Tibial nerve (tissue), 4 donors: ENCODE data around the gene CDK5. TPM values are rescaled to one million over a fixed set of nuclear protein-coding genes. Genes with fewer than 3 reads are reported as not detected.

Experiments
- DNase-seq, 2 donors: peaks; one replicate each; pipeline ENCODE4 v3.0.0-alpha.2; 2019; ENCODE audit warnings: low spot score in 2 of 2
- H3K27ac ChIP-seq, 4 donors: fragments of 200-600 bp; sonication (generic) in 3 of 4; one replicate each; pipeline ENCODE4 v1.5.1; 2017 to 2019; ENCODE audit warnings: mild to moderate bottlenecking in 1 of 4
- H3K27me3 ChIP-seq, 2 donors: fragments of 200-600 bp; sonication (generic) in 1 of 2; one replicate each; pipeline versions ENCODE4 v1.5.1 to v1.6.0; 2017 to 2019
- H3K36me3 ChIP-seq, 3 donors: fragments of 200-600 bp; sonication (generic); one replicate each; pipeline ENCODE4 v1.5.1; 2018 to 2019
- H3K4me1 ChIP-seq, 4 donors: fragments of 200-600 bp; sonication (generic) in 3 of 4; one replicate each; pipeline ENCODE4 v1.5.1; 2017 to 2019
- H3K4me3 ChIP-seq, 4 donors: fragments of 200-600 bp; sonication (generic) in 3 of 4; one replicate each; pipeline ENCODE4 v1.5.1; 2017 to 2019; ENCODE audit warnings: mild to moderate bottlenecking in 1 of 4, moderate library complexity in 1 of 4
- H3K9me3 ChIP-seq, 4 donors: fragments of 200-600 bp; sonication (generic) in 3 of 4; one replicate each; pipeline ENCODE4 v1.5.1; 2017 to 2019
- EP300 ChIP-seq, 2 donors: sonication (generic); formaldehyde crosslinking; IDR thresholded peaks; one replicate each; pipeline ENCODE4 v1.6.1; 2017; ENCODE audit warnings: antibody characterized with exemption in 2 of 2, mild to moderate bottlenecking in 1 of 2
- POLR2A ChIP-seq, 2 donors: fragments of 450-650 bp; IDR thresholded peaks; one replicate each; pipeline ENCODE4 v1.6.1; 2017; ENCODE audit warnings: antibody characterized with exemption in 2 of 2, mild to moderate bottlenecking in 2 of 2, moderate library complexity in 2 of 2
- WGBS, 2 donors: methylation state at CpG; one replicate each; pipeline ENCODE4 v1.1.5; 2018; 5-methylcytosine and 5-hydroxymethylcytosine counted together
- total RNA-seq, 4 donors: library from RNA; depleted of rRNA; stranded (reverse); fragments of >200 nt; gene quantifications; one replicate each; pipeline ENCODE4 v1.1.0, GENCODE V29; 2016
- TF ChIP-seq, protein P1 (sequence below), 5 experiments: fragments of 200-600 bp in 3 of 5; fragments of 450-650 bp in 2 of 5; sonication (generic) in 3 of 5; IDR thresholded peaks; one replicate each; pipeline ENCODE4 v1.5.1; 2016 to 2019; ENCODE audit warnings: antibody characterized with exemption in 5 of 5, mild to moderate bottlenecking in 3 of 5, moderate library complexity in 2 of 5

The CDK5 gene
- total RNA-seq, 4 donors from 2014 or later, result 3.6 to 13.1 (median 7.1) TPM

DNA sequence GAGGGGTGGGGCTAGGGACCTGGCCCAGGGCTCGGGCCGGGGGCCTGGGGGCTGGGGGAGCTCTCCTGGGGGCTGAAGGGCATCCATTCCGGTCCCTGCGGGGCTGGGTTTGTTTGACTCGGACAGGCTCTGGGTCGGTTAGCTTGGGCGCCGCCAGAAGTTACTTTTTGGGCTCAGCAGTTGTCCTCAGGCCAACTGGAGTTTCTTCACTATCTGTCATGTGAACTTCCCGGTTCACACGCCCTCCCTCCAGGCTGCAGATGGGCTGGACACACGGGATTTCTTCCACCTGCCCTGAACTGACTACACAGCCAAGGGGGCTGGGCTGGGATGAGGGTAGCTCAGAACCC is 5.5 kb upstream of the CDK5 start:
- Histone ChIP-seq H3K27ac (peak overlapping the region in 3 of 4 donors; percentile 68 to 95 (median 71)), H3K27me3 (no peaks in the 10 kb centered on the region), H3K4me3 (peak overlapping the region in 2 of 4 donors; percentile 21 to 28), H3K36me3 (peaks cover 5 to 44% (median 6%) of the 10 kb centered on the region in 3 donors), H3K4me1 (peaks cover 0 to 48% (median 33%) of the 10 kb centered on the region in 4 donors), H3K9me3 (no peaks in the 10 kb centered on the region)
- DNase-seq, result peak in 1 of 2 donors; percentile 59
- 40 to 71% methylated on average over 7 to 11 of the region's 11 CpGs for WGBS, 2 donors
- TF ChIP-seq POLR2A (IDR thresholded peaks at IDR 0.05) (no peak), EP300 (IDR thresholded peaks at IDR 0.05) (peak in 1 of 2 donors; percentile 15)
- TF ChIP-seq, protein P1, sequence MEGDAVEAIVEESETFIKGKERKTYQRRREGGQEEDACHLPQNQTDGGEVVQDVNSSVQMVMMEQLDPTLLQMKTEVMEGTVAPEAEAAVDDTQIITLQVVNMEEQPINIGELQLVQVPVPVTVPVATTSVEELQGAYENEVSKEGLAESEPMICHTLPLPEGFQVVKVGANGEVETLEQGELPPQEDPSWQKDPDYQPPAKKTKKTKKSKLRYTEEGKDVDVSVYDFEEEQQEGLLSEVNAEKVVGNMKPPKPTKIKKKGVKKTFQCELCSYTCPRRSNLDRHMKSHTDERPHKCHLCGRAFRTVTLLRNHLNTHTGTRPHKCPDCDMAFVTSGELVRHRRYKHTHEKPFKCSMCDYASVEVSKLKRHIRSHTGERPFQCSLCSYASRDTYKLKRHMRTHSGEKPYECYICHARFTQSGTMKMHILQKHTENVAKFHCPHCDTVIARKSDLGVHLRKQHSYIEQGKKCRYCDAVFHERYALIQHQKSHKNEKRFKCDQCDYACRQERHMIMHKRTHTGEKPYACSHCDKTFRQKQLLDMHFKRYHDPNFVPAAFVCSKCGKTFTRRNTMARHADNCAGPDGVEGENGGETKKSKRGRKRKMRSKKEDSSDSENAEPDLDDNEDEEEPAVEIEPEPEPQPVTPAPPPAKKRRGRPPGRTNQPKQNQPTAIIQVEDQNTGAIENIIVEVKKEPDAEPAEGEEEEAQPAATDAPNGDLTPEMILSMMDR (IDR thresholded peaks at IDR 0.05), result no peak

DNA sequence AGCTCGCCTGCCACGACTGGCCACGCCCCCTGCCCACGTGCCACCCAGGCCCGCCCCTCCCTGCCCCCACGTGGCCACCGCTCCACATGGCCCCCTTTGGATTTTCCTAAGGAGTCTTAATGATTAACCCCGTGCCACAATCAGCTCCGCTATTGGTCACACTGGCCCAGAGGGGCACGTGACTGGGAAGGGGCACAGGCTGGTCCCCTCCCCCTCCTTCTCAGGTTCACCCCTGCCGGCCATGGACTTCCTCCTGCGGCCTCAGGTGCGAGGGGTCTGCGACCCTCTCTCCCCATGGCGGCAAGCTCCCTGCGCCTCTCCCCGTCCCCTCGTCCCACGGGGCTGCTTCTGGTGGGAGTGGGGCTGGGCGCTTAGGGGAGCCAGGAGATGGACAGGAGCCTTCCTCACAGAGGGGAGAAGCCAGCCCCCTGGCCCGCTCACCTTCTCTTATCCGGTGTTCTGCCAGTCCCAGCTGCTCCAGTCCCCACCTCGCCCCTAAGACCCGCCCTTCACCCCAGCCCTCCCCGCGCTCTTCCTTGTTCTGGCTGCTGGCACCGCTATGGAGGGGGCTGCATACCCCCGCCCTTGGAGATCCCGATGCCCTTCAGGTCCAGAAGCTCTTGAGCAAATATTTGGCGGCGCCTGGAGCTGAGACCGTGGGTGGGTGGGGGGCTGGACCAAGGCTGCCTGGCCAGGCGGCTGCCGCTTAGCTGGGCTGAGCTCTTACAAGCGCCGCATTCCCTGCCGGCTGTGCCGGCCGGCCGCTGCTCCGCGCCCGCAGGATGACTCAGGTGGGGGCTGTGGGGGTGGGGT is 4.9 kb upstream of the CDK5 start:
- TF ChIP-seq, protein P1 (IDR thresholded peaks at IDR 0.05), result no peak
- Histone ChIP-seq H3K9me3 (no peaks in the 10 kb centered on the region), H3K4me3 (peak overlapping the region in 2 of 4 donors; percentile 21 to 28), H3K27me3 (no peaks in the 10 kb centered on the region), H3K36me3 (peaks cover 5 to 39% (median 6%) of the 10 kb centered on the region in 3 donors), H3K27ac (peak overlapping the region; percentile 24 to 95 (median 70)), H3K4me1 (peaks cover 0 to 48% (median 33%) of the 10 kb centered on the region in 4 donors)
- DNase-seq, result no peak
- WGBS, 2 donors, result 33% methylated on average over 26 to 39 of the region's 43 CpGs

DNA sequence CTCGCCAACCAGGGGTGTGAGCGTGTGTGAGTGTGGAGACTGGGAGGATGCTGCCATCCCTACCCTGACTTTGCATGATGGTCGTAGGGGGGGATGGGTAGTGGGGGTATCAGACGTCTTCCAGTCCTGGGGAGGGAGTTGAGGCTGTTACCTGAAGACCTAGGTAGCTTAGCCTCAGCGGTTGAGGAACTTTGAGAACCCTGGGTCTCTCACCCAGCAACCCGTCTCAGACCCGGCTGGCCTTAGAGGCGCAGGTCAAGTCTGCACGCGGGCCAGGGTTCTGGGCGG is 4.4 kb upstream of the CDK5 start:
- H3K4me3 ChIP-seq, result no peak overlapping the region
- peaks cover 5 to 33% (median 6%) of the 10 kb centered on the region in 3 donors for H3K36me3 ChIP-seq
- DNase-seq, result no peak
- H3K27ac ChIP-seq, result peak overlapping the region; percentile 93 to 97 (median 96)
- WGBS, 2 donors, result 55 to 90% methylated on average over 2 to 10 of the region's 11 CpGs
- no peaks in the 10 kb centered on the region for H3K27me3 ChIP-seq
- TF ChIP-seq, protein P1 (IDR thresholded peaks at IDR 0.05), result no peak
- no peak for TF ChIP-seq EP300 (IDR thresholded peaks at IDR 0.05)
- no peak for TF ChIP-seq POLR2A (IDR thresholded peaks at IDR 0.05)
- H3K4me1 ChIP-seq, result peaks cover 0 to 54% (median 37%) of the 10 kb centered on the region in 4 donors
- H3K9me3 ChIP-seq, result no peaks in the 10 kb centered on the region

DNA sequence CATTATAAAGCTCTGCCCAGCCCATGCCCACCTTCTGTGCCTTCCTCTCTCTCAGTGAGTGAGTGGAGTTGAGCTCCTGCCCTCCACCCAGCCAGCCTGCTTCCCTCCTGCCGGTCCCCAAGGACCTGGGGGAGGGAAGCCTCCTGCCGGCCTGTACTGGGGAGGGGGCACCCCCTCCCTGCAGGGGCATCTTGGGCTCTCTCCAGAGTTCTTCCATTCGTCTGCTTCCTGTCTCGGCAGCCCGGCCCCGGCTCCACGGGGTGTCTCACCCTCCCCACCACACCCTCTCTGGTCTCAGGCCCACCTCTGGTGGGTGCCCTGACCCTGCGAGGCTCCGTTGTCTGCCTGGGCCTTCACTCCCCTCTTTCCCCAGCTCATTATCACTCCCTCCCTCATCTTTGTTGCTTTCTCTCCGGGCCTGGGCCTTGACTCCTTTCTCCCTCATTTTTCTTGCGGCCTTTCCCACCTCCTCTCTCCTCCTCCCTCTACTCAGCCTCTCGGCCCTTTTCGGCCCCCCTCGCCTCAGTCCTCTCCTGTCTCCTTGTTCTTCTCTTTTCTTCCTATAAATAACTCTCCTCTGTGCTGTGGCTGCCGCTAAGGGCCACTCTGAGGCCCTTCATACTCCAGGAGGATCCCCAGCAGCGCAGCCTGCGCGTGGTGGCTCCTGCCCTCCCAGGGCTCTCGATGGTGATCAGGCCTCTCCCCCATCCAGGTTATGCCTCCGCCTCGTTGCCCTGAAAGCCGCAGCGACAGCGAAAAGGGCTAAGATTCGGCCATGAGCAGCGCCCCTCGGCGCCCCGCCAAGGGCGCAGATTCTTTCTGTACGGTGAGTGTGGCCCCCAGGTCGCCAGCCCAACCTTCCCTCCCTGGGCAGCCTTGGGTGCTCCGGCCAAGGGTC is 3.8 kb upstream of the CDK5 start:
- TF ChIP-seq, protein P1 (IDR thresholded peaks at IDR 0.05), result no peak
- TF ChIP-seq EP300 (IDR thresholded peaks at IDR 0.05) (no peak), POLR2A (IDR thresholded peaks at IDR 0.05) (no peak)
- WGBS, 2 donors, result 45 to 54% methylated on average over 31 to 33 of the region's 33 CpGs
- Histone ChIP-seq H3K27me3 (no peaks in the 10 kb centered on the region), H3K4me1 (peaks cover 0 to 60% (median 42%) of the 10 kb centered on the region in 4 donors), H3K36me3 (peaks cover 5 to 27% (median 6%) of the 10 kb centered on the region in 3 donors), H3K27ac (peak overlapping the region; percentile 93 to 97 (median 96)), H3K9me3 (no peaks in the 10 kb centered on the region), H3K4me3 (peak overlapping the region in 2 of 4 donors; percentile 29 to 86)
- DNase-seq, result no peak
